CD14-positive monocyte (primary cell): ENCODE measurements around the gene CPNE2. TPM values are rescaled to one million over a fixed set of nuclear protein-coding genes. Genes with fewer than 3 reads are reported as not detected.

ENCODE experiments used
- DNase-seq, 3 donors: peaks; one replicate each; pipeline ENCODE4 v3.0.0-alpha.2; 2011 to 2022
- H2AFZ ChIP-seq: 2 replicates; pipeline ENCODE4 v1.6.0; 2012; ENCODE audit warnings: mild to moderate bottlenecking, low read depth, low read length, inconsistent platforms; ENCODE audit not compliant: insufficient read depth, poor library complexity, severe bottlenecking
- H3K27ac ChIP-seq, 2 donors: 1 replicate in 1 of 2; 2 replicates in 1 of 2; pipeline ENCODE4 v1.5.1; 2012 to 2013; ENCODE audit warnings: low read length in 2 of 2, control low read depth in 1 of 2, inconsistent platforms in 1 of 2, low read depth in 1 of 2, mild to moderate bottlenecking in 1 of 2
- H3K27me3 ChIP-seq, 2 donors: one replicate each; pipeline versions ENCODE4 v1.6.0 to v1.6.1; 2011 to 2013; ENCODE audit warnings: low read length in 2 of 2; ENCODE audit not compliant: control insufficient read depth in 2 of 2, insufficient read depth in 2 of 2
- H3K36me3 ChIP-seq, 2 donors: replicated peaks in 1 of 2; 1 replicate in 1 of 2; 2 replicates in 1 of 2; pipeline versions ENCODE4 v1.5.1 to v1.6.1; 2012 to 2013; ENCODE audit warnings: low read length in 2 of 2, control low read depth in 1 of 2, inconsistent platforms in 1 of 2, mild to moderate bottlenecking in 1 of 2; ENCODE audit not compliant: insufficient read depth in 2 of 2, control insufficient read depth in 1 of 2
- H3K4me1 ChIP-seq, 2 donors: 1 replicate in 1 of 2; 2 replicates in 1 of 2; pipeline versions ENCODE4 v1.5.1 to v1.6.1; 2012 to 2013; ENCODE audit warnings: low read length in 2 of 2, control low read depth in 1 of 2, inconsistent platforms in 1 of 2, mild to moderate bottlenecking in 1 of 2, moderate library complexity in 1 of 2; ENCODE audit not compliant: insufficient read depth in 2 of 2, control insufficient read depth in 1 of 2
- H3K4me2 ChIP-seq: replicated peaks from 2 replicates; pipeline ENCODE3; 2012; ENCODE audit warnings: low read length, moderate library complexity, mild to moderate bottlenecking; ENCODE audit not compliant: poor library complexity, severe bottlenecking; ENCODE audit errors: extremely low read depth
- H3K4me3 ChIP-seq, 3 experiments: fragments of 200-600 bp in 1 of 3; sonication (generic) in 1 of 3; replicated peaks in 1 of 3; 1 replicate in 2 of 3; 2 replicates in 1 of 3; pipeline ENCODE4 v1.5.1; 2011 to 2013; ENCODE audit warnings: low read length in 3 of 3, mild to moderate bottlenecking in 3 of 3, control low read depth in 2 of 3, low read depth in 2 of 3, inconsistent platforms in 1 of 3, moderate library complexity in 1 of 3
- H3K79me2 ChIP-seq: 2 replicates; pipeline ENCODE4 v1.6.0; 2012; ENCODE audit warnings: mild to moderate bottlenecking, control low read depth, inconsistent platforms, low read length, moderate library complexity; ENCODE audit not compliant: insufficient read depth
- H3K9ac ChIP-seq: 2 replicates; pipeline ENCODE4 v1.6.0; 2017; ENCODE audit warnings: low read length, mild to moderate bottlenecking; ENCODE audit not compliant: insufficient read depth, poor library complexity, severe bottlenecking
- H3K9me3 ChIP-seq, 2 donors: replicated peaks in 1 of 2; 1 replicate in 1 of 2; 2 replicates in 1 of 2; pipeline versions ENCODE4 v1.5.1 to v1.6.1; 2012 to 2013; ENCODE audit warnings: low read length in 2 of 2, control low read depth in 1 of 2; ENCODE audit not compliant: control insufficient read depth in 1 of 2, insufficient read depth in 1 of 2
- H4K20me1 ChIP-seq: 2 replicates; pipeline ENCODE4 v1.6.0; 2012; ENCODE audit warnings: mild to moderate bottlenecking, low read length, control low read depth, moderate library complexity; ENCODE audit not compliant: insufficient read depth
- H3K27ac Mint-ChIP-seq, 7 donors: one replicate each; pipeline ENCODE4 v1.8.0; 2020; ENCODE audit warnings: mild to moderate bottlenecking in 7 of 7, mixed read lengths in 7 of 7, moderate library complexity in 6 of 7, inconsistent platforms in 2 of 7
- H3K27me3 Mint-ChIP-seq, 3 donors: one replicate each; pipeline ENCODE4 v1.8.0; 2021 to 2022; ENCODE audit warnings: low read depth in 3 of 3, mild to moderate bottlenecking in 3 of 3, mixed read lengths in 3 of 3, moderate library complexity in 3 of 3, inconsistent platforms in 1 of 3
- H3K36me3 Mint-ChIP-seq, 2 donors: one replicate each; pipeline ENCODE4 v1.8.0; 2020; ENCODE audit warnings: mixed read lengths in 2 of 2, inconsistent platforms in 1 of 2, mild to moderate bottlenecking in 1 of 2
- H3K4me1 Mint-ChIP-seq: one replicate; pipeline ENCODE4 v1.8.0; 2020; ENCODE audit warnings: mild to moderate bottlenecking, mixed read lengths
- H3K4me3 Mint-ChIP-seq, 2 donors: one replicate each; pipeline ENCODE4 v1.8.0; 2020; ENCODE audit warnings: mild to moderate bottlenecking in 2 of 2, mixed read lengths in 2 of 2, moderate library complexity in 1 of 2
- H3K9me3 Mint-ChIP-seq, 7 donors: one replicate each; pipeline ENCODE4 v1.8.0; 2020 to 2022; ENCODE audit warnings: mixed read lengths in 7 of 7, mild to moderate bottlenecking in 6 of 7, moderate library complexity in 6 of 7, inconsistent platforms in 2 of 7
- WGBS: methylation state at CpG from one replicate; pipeline ENCODE4 v1.1.5; 2013; ENCODE audit warnings: missing lambda C conversion rate; ENCODE audit not compliant: insufficient coverage; 5-methylcytosine and 5-hydroxymethylcytosine counted together
- intact Hi-C, 2 donors: fragments of 100-400 bp; cut with micrococcal nuclease; formaldehyde crosslinking; loops; one replicate each; pipeline versions ENCODE4 v1.15.0 to v1.15.1; 2023
- polyA plus RNA-seq, 3 donors: library from polyadenylated mRNA; depleted of rRNA in 1 of 3; unstranded in 2 of 3; stranded (reverse) in 1 of 3; fragments of 300-500 nt in 2 of 3; fragments of >200 nt in 1 of 3; fragmentation: Illumina TruSeq in 2 of 3; gene quantifications; 1 replicate in 2 of 3; 2 replicates in 1 of 3; pipeline ENCODE4 v1.2.3, GENCODE V29; 2012 to 2021
- TF ChIP-seq, protein P1 (sequence below): fragments of 200-600 bp; IDR thresholded peaks from one replicate; pipeline ENCODE4 v1.8.0; 2022; ENCODE audit warnings: antibody characterized with exemption, mild to moderate bottlenecking

Gene CPNE2
- polyA plus RNA-seq, 3 donors = 18.3 to 68.8 (median 23.9) TPM

DNA sequence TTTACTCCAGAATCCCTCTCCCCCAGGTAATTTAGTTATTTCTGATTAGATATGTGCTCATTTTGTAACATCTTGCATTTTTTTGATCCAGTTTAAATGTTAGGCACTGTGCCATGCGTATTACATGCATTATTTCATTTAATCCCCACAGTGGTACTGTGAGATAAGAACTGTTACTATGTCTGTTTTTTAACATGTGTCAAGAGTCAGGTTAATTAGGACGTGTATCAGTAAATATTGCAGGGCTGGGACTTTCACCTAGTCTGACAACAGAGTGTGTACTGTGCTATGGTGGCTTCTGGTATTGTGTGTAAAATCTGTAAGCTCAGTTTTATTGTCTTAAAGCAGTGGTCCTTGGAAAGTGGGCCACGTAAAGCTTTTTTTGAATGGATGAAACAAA, 104.4 kb downstream of the CPNE2 start:
- H3K4me1 ChIP-seq = no peaks in the 10 kb centered on the region
- intact Hi-C loops = no loop called here
- WGBS = 83% methylated on average over 1 of the region's 3 CpGs
- no peak overlapping the region for H3K4me2 ChIP-seq
- TF ChIP-seq, protein P1, sequence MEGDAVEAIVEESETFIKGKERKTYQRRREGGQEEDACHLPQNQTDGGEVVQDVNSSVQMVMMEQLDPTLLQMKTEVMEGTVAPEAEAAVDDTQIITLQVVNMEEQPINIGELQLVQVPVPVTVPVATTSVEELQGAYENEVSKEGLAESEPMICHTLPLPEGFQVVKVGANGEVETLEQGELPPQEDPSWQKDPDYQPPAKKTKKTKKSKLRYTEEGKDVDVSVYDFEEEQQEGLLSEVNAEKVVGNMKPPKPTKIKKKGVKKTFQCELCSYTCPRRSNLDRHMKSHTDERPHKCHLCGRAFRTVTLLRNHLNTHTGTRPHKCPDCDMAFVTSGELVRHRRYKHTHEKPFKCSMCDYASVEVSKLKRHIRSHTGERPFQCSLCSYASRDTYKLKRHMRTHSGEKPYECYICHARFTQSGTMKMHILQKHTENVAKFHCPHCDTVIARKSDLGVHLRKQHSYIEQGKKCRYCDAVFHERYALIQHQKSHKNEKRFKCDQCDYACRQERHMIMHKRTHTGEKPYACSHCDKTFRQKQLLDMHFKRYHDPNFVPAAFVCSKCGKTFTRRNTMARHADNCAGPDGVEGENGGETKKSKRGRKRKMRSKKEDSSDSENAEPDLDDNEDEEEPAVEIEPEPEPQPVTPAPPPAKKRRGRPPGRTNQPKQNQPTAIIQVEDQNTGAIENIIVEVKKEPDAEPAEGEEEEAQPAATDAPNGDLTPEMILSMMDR = no peak
- H3K36me3 ChIP-seq = peaks cover 2 to 8% of the 10 kb centered on the region in 2 donors
- H3K27me3 ChIP-seq = no peaks in the 10 kb centered on the region
- H3K9me3 ChIP-seq = no peaks in the 10 kb centered on the region
- Mint-ChIP-seq H3K4me1 (peaks cover 3% of the 10 kb centered on the region), H3K27me3 (peaks cover 0 to 2% (median 1%) of the 10 kb centered on the region in 3 donors), H3K9me3 (peaks cover 0 to 2% (median 0%) of the 10 kb centered on the region in 7 donors), H3K4me3 (no peak overlapping the region), H3K27ac (no peak overlapping the region), H3K36me3 (peaks cover 10 to 22% of the 10 kb centered on the region in 2 donors)
- H3K27ac ChIP-seq = no peak overlapping the region
- no peak overlapping the region for H3K4me3 ChIP-seq
- peaks cover 76% of the 10 kb centered on the region for H3K79me2 ChIP-seq
- H4K20me1 ChIP-seq = peaks cover 65% of the 10 kb centered on the region
- DNase-seq = no peak
- H3K9ac ChIP-seq = no peak overlapping the region
- H2AFZ ChIP-seq = no peak overlapping the region

Other genes with a start within 250 kb of the CPNE2 start
- gene SLC12A3, start 227.4 kb upstream of the CPNE2 start, polyA plus RNA-seq = under 1 TPM in 1 of 3 donors, not detected in 2; 0.03 TPM
- 100 to 1,000 TPM; 179 to 454 (median 186) TPM for gene HERPUD1, start 160.4 kb upstream of the CPNE2 start, polyA plus RNA-seq
- gene CETP, start 130.6 kb upstream of the CPNE2 start, polyA plus RNA-seq = 1 to 10 TPM in 2 of 3 donors, under 1 TPM in 1; 0.61 to 2.1 (median 1.3) TPM
- 100 to 1,000 TPM in 1 of 3 donors, 10 to 100 TPM in 2; 10.3 to 171 (median 21.6) TPM for gene NLRC5, start 103.0 kb upstream of the CPNE2 start, polyA plus RNA-seq
- 100 to 1,000 TPM in 1 of 3 donors, 10 to 100 TPM in 2; 75.4 to 133 (median 78.6) TPM for gene PSME3IP1, start 93.5 kb downstream of the CPNE2 start, polyA plus RNA-seq
- gene RSPRY1, start 93.7 kb downstream of the CPNE2 start, polyA plus RNA-seq = 10 to 100 TPM; 15.7 to 28.3 (median 21.3) TPM
- 10 to 100 TPM; 35.4 to 84.6 (median 84.0) TPM for gene ARL2BP, start 152.7 kb downstream of the CPNE2 start, polyA plus RNA-seq
- 1 to 10 TPM in 1 of 3 donors, under 1 TPM in 2; 0.52 to 1.2 (median 0.97) TPM for gene PLLP, start 192.1 kb downstream of the CPNE2 start, polyA plus RNA-seq